ENCODE data around the gene AOPEP. TPM values are rescaled to one million over a fixed set of nuclear protein-coding genes. Genes with fewer than 3 reads are reported as not detected.

AOPEP gene
- polyA plus RNA-seq, 2 of the 4 experiments (the other 2 are of a cell fraction): 226 to 266 TPM

DNA sequence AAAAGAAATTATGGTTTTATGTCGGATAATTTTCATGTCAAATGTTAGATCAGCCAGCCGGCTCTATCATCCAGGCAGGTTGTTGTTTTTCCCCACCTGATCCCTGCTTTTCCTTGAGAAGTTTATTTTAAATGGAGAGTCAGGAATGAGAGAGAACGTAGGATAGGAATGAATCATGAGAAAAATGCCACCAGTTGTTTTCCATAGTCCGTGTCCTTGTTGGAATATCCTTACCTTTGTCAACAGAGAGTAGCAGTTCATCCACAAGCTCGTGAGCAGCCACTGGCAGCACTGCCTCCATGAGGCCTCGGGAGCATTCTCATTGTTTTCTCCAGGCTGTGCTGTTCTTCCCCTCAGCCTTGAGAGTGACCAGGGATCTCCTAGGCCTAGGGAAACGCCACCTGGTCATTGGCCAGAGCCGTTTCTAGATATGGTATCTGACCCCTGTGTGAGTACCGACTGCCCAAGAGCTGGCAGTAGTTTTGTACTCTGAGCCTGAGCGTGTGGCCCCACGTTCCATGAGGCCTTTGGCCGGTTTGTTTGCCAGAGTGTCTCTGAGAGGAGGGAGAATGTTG is 297.7 kb downstream of the AOPEP start:
- FAIRE-seq (peak; percentile 65), DNase-seq (ENCODE audit: low read depth in 1 of 2, low spot score in 1 of 2) (peak in 1 of 2 experiments; percentile 72), ATAC-seq (peak; percentile 27 to 34; a peak in 5 of 6 replicates)
- 4% methylated on average over 10 of the region's 12 CpGs for WGBS (ENCODE audit: missing lambda C conversion rate)
- POLR2A ChIA-PET: interaction anchor here (1.2 to 3.2 kb wide), 7 partner anchors 11 to 355 kb away, joined by 3 to 15 read pairs (median 8); no protein-coding TSS in a partner anchor
- Histone ChIP-seq H3K4me3 (peak overlapping the region; percentile 11; the same call in 2 of the 3 replicates), H3K4me1 (peaks cover 100% of the 10 kb centered on the region), H3K9me3 (no peaks in the 10 kb centered on the region), H3K27ac (peak overlapping the region; percentile 86 to 99), H3K4me2 (peak overlapping the region; percentile 74)
- TF ChIP-seq HEYL (CRISPR knock-in tag; IDR thresholded peaks at IDR 0.05) (peak; percentile 69; the same call in 1 of the 2 replicates), FOXS1 (CRISPR knock-in tag; IDR thresholded peaks at IDR 0.05) (peak; percentile 70), HOXB5 (CRISPR knock-in tag; IDR thresholded peaks at IDR 0.05) (peak; percentile 80; the same call in 1 of the 2 replicates), JUN (IDR thresholded peaks at IDR 0.05) (peak; percentile 10 to 59; a peak in 1 of 5 replicates), ZFP36 (IDR thresholded peaks at IDR 0.05; ENCODE audit: borderline replicate concordance, partially characterized antibody) (no peak), FOSB (CRISPR knock-in tag; IDR thresholded peaks at IDR 0.05) (peak; percentile 19; the same call in 1 of the 2 replicates), PHF8 (IDR thresholded peaks at IDR 0.05; ENCODE audit: borderline replicate concordance, low read depth) (no peak), HOXB13 (CRISPR knock-in tag; IDR thresholded peaks at IDR 0.05; ENCODE audit: low read depth) (peak; percentile 83), TFCP2L1 (CRISPR knock-in tag; IDR thresholded peaks at IDR 0.05) (peak; percentile 54; the same call in 1 of the 2 replicates), EHF (CRISPR knock-in tag; IDR thresholded peaks at IDR 0.05) (peak; percentile 94; the same call in 1 of the 2 replicates), POLR2AphosphoS2 (conservative IDR thresholded peaks at IDR 0.05; ENCODE audit: low read length) (peak; percentile 80), ZNF302 (CRISPR knock-in tag; IDR thresholded peaks at IDR 0.05) (peak; percentile 14; the same call in 1 of the 2 replicates), ESRRA (IDR thresholded peaks at IDR 0.05; ENCODE audit: borderline replicate concordance, low read length) (no peak)
- TF ChIP-seq, protein P1, sequence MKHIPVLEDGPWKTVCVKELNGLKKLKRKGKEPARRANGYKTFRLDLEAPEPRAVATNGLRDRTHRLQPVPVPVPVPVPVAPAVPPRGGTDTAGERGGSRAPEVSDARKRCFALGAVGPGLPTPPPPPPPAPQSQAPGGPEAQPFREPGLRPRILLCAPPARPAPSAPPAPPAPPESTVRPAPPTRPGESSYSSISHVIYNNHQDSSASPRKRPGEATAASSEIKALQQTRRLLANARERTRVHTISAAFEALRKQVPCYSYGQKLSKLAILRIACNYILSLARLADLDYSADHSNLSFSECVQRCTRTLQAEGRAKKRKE (CRISPR knock-in tag; IDR thresholded peaks at IDR 0.05; ENCODE audit: low read depth): peak; percentile 50; the same call in 1 of the 2 replicates
- TF ChIP-seq, protein P2, sequence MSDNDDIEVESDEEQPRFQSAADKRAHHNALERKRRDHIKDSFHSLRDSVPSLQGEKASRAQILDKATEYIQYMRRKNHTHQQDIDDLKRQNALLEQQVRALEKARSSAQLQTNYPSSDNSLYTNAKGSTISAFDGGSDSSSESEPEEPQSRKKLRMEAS (IDR thresholded peaks at IDR 0.05): peak; percentile 42; the same call in 1 of the 2 replicates
- CTCF ChIA-PET: interaction anchor here (1.0 to 4.8 kb wide), 11 partner anchors 8 to 343 kb away, joined by 3 to 40 read pairs (median 6); no protein-coding TSS in a partner anchor

DNA sequence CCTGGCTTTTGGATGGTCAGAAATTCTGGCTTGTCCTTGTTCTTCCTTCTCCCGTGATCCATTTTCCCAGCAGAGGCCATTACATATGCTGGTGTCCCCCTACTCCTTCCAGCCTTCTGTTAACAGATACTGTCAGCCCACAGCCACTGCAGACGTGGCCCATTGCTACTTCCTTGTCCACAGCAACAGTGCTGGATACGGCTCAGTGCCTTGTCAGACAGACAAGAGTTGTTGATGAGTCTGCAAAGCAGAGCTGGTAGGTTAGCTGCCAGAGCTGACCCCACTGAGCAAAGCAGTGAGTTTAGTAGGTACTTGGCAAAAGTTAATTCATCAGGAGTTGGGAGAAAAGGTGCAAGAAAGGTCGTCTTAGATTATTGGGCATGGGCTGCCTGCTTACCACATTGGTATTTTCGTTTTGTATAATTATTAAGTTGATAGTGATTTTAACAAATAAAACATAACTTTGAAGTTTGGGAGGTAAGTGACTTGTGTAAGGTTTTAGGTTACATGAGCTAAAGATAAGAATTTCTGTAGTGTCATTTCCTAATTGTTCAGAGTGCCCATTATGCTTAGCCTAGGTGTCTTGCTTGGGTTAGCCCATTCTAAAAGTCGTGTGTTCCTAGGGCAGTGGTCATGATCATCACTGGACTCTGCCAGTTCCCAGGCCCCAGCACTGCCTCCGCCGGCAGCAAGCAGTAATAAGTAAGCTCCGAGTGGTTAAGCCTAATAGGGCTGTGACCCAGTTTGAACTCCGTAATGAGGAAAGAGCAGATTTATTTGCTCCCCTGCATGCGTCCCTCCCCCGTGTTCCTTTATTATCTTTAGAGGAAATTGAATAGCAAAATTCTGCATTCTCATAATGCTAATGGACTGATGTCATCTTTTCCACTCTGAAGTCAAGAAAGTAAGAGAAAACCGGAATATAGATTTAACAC is 299.0 kb downstream of the AOPEP start:
- WGBS (ENCODE audit: missing lambda C conversion rate): 5% methylated on average over 13 of the region's 13 CpGs
- peak in 1 of 2 experiments; percentile 93 for DNase-seq (ENCODE audit: low read depth in 1 of 2, low spot score in 1 of 2)
- no peaks in the 10 kb centered on the region for H3K9me3 ChIP-seq
- H3K4me3 ChIP-seq: peak overlapping the region; percentile 11; the same call in 1 of the 3 replicates
- peak overlapping the region; percentile 74 for H3K4me2 ChIP-seq
- ChIA-PET POLR2A (interaction anchor here (0.6 to 3.2 kb wide), 11 partner anchors 9 to 242 kb away, joined by 3 to 15 read pairs (median 4); no protein-coding TSS in a partner anchor), CTCF (interaction anchor here (0.8 to 4.8 kb wide), 17 partner anchors 9 to 344 kb away, joined by 3 to 40 read pairs (median 4); no protein-coding TSS in a partner anchor)
- ATAC-seq: peak; percentile 71 to 76
- H3K4me1 ChIP-seq: peaks cover 100% of the 10 kb centered on the region
- no peak for FAIRE-seq
- H3K27ac ChIP-seq: peak overlapping the region; percentile 86 to 99
- TF ChIP-seq TFCP2L1 (CRISPR knock-in tag; IDR thresholded peaks at IDR 0.05): peak; percentile 86
- TF ChIP-seq, protein P3, sequence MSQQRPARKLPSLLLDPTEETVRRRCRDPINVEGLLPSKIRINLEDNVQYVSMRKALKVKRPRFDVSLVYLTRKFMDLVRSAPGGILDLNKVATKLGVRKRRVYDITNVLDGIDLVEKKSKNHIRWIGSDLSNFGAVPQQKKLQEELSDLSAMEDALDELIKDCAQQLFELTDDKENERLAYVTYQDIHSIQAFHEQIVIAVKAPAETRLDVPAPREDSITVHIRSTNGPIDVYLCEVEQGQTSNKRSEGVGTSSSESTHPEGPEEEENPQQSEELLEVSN (IDR thresholded peaks at IDR 0.05; ENCODE audit: borderline replicate concordance, low read depth): no peak
- TF ChIP-seq HEYL (CRISPR knock-in tag; IDR thresholded peaks at IDR 0.05): no peak
- TF ChIP-seq ZFP36 (IDR thresholded peaks at IDR 0.05; ENCODE audit: borderline replicate concordance, partially characterized antibody): no peak
- TF ChIP-seq CHD4 (IDR thresholded peaks at IDR 0.05; ENCODE audit: borderline replicate concordance): no peak
- no peak; the same call in 1 of the 2 replicates for TF ChIP-seq ESRRA (IDR thresholded peaks at IDR 0.05; ENCODE audit: borderline replicate concordance, low read length)
- TF ChIP-seq, protein P1 (CRISPR knock-in tag; IDR thresholded peaks at IDR 0.05; ENCODE audit: low read depth): no peak
- TF ChIP-seq FOSB (CRISPR knock-in tag; IDR thresholded peaks at IDR 0.05): peak; percentile 87
- TF ChIP-seq, protein P4, sequence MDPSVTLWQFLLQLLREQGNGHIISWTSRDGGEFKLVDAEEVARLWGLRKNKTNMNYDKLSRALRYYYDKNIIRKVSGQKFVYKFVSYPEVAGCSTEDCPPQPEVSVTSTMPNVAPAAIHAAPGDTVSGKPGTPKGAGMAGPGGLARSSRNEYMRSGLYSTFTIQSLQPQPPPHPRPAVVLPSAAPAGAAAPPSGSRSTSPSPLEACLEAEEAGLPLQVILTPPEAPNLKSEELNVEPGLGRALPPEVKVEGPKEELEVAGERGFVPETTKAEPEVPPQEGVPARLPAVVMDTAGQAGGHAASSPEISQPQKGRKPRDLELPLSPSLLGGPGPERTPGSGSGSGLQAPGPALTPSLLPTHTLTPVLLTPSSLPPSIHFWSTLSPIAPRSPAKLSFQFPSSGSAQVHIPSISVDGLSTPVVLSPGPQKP (IDR thresholded peaks at IDR 0.05; ENCODE audit: low read depth, low read length): no peak
- TF ChIP-seq RNF2 (IDR thresholded peaks at IDR 0.05; ENCODE audit: borderline replicate concordance, low read depth): no peak
- TF ChIP-seq RAD21 (conservative IDR thresholded peaks at IDR 0.05 in 1 of 2, IDR thresholded peaks at IDR 0.05 in 1 of 2): peak; percentile 41 to 43; a peak in 4 of 5 replicates
- TF ChIP-seq, protein P5, sequence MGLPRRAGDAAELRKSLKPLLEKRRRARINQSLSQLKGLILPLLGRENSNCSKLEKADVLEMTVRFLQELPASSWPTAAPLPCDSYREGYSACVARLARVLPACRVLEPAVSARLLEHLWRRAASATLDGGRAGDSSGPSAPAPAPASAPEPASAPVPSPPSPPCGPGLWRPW (IDR thresholded peaks at IDR 0.05): no peak
- no peak for TF ChIP-seq NR3C1 (IDR thresholded peaks at IDR 0.05)
- no peak for TF ChIP-seq CBX2 (IDR thresholded peaks at IDR 0.05; ENCODE audit: borderline replicate concordance, low read depth)
- peak; percentile 34; the same call in 2 of the 3 replicates for TF ChIP-seq SMC3 (IDR thresholded peaks at IDR 0.05)
- no peak for TF ChIP-seq SREBF2 (IDR thresholded peaks at IDR 0.05)
- peak in 1 of 2 experiments; percentile 60; a peak in 2 of 5 replicates for TF ChIP-seq EP300 (IDR thresholded peaks at IDR 0.05)
- no peak for TF ChIP-seq RCOR1 (IDR thresholded peaks at IDR 0.05; ENCODE audit: low read depth, low read length)
- no peak for TF ChIP-seq CHD2 (IDR thresholded peaks at IDR 0.05; ENCODE audit: low read length, partially characterized antibody)
- no peak for TF ChIP-seq KDM5A (IDR thresholded peaks at IDR 0.05)
